NT2/D1 (cell line): Measurements from ENCODE around the gene CLEC16A.

Experiments used
- YY1 ChIP-seq: IDR thresholded peaks from 2 replicates; pipeline ENCODE4 v1.6.1; 2011; ENCODE audit not compliant: insufficient read length, insufficient read depth
- ZNF274 ChIP-seq: IDR thresholded peaks from 2 replicates; pipeline ENCODE4 v1.6.1; 2011; ENCODE audit warnings: mild to moderate bottlenecking, low read depth, low read length

GRCh38 chr16:11121914-11122692, 177.7 kb downstream of the CLEC16A start:
- TF ChIP-seq ZNF274 (no peak), YY1 (no peak)
